Right atrium auricular region (tissue), 2 donors: ENCODE results near the gene UTP14A. TPM values are rescaled to one million over a fixed set of nuclear protein-coding genes. Genes with fewer than 3 reads are reported as not detected.

ENCODE experiments used
- DNase-seq: peaks from one replicate; pipeline ENCODE4 v3.0.0-alpha.2; 2019; ENCODE audit warnings: low spot score
- H3K27ac ChIP-seq, 2 donors: fragments of 200-600 bp; sonication (generic); 1 replicate in 1 of 2; 2 replicates in 1 of 2; pipeline ENCODE4 v1.5.1; 2016 to 2019
- H3K27me3 ChIP-seq, 2 donors: fragments of 200-600 bp; sonication (generic); one replicate each; pipeline versions ENCODE4 v1.5.1 to v1.6.0; 2017 to 2019
- H3K36me3 ChIP-seq: fragments of 200-600 bp; sonication (generic); one replicate; pipeline ENCODE4 v1.5.1; 2016
- H3K4me1 ChIP-seq, 2 donors: fragments of 200-600 bp; sonication (generic); one replicate each; pipeline versions ENCODE4 v1.5.1 to v1.6.0; 2017 to 2019
- H3K4me3 ChIP-seq, 2 donors: fragments of 200-600 bp; sonication (generic); 1 replicate in 1 of 2; 2 replicates in 1 of 2; pipeline ENCODE4 v1.5.1; 2017 to 2019; ENCODE audit warnings: mild to moderate bottlenecking in 1 of 2, moderate library complexity in 1 of 2
- H3K9me3 ChIP-seq, 2 donors: fragments of 200-600 bp; sonication (generic); one replicate each; pipeline ENCODE4 v1.5.1; 2019
- total RNA-seq, 2 donors: library from RNA; depleted of rRNA; stranded (reverse); fragments of >200 nt; gene quantifications; one replicate each; pipeline ENCODE4 v1.1.0, GENCODE V29; 2016
- TF ChIP-seq, protein P1 (sequence below), 2 donors: fragments of 200-600 bp; sonication (generic); IDR thresholded peaks; one replicate each; pipeline ENCODE4 v1.5.1; 2019; ENCODE audit warnings: antibody characterized with exemption in 2 of 2

The UTP14A gene
- total RNA-seq, 2 donors from 2014 or later = 7.6 to 8.3 TPM

DNA sequence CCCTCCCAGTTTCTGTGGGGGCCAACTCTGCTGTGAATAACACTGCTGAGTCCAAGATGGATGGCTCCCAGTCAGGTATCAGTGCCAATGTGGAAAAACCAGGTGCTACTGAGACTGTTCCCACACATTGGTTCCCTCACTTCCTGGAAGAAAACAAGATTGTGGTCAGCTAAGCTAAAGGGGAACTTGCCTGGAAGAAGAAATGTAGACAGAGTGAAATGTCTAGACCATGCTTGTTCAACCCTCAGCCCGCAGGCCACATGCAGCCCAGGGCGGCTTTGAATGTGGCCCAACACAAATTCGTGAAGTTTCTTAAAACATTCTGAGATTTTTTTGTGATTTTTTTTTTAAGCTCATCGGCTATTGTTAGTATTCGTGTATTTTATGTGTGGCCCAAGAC lies 28.6 kb upstream of the UTP14A start:
- Histone ChIP-seq H3K36me3 (no peaks in the 10 kb centered on the region), H3K4me3 (no peak overlapping the region), H3K27me3 (no peaks in the 10 kb centered on the region), H3K27ac (no peak overlapping the region), H3K4me1 (no peaks in the 10 kb centered on the region), H3K9me3 (no peaks in the 10 kb centered on the region)
- no peak for DNase-seq
- TF ChIP-seq, protein P1, sequence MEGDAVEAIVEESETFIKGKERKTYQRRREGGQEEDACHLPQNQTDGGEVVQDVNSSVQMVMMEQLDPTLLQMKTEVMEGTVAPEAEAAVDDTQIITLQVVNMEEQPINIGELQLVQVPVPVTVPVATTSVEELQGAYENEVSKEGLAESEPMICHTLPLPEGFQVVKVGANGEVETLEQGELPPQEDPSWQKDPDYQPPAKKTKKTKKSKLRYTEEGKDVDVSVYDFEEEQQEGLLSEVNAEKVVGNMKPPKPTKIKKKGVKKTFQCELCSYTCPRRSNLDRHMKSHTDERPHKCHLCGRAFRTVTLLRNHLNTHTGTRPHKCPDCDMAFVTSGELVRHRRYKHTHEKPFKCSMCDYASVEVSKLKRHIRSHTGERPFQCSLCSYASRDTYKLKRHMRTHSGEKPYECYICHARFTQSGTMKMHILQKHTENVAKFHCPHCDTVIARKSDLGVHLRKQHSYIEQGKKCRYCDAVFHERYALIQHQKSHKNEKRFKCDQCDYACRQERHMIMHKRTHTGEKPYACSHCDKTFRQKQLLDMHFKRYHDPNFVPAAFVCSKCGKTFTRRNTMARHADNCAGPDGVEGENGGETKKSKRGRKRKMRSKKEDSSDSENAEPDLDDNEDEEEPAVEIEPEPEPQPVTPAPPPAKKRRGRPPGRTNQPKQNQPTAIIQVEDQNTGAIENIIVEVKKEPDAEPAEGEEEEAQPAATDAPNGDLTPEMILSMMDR (IDR thresholded peaks at IDR 0.05) = no peak

DNA sequence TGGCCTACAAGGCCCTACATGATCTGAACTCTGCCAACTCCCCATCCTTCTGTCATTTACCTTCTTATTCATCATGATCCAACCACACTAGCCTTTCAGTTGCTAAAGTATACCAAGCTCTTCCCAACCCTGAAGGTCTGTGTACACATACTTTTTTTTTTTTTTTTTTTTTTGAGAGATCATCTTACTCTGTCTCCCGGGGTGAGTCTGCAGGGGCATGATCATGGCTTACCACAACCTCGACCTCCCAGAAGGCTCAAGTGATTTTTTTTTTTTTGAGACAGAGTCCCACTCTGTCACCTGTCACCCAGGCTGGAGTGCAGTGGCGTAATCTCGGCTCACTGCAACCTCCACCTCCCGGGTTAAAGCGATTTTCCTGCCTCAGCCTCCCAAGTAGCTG lies 5.9 kb upstream of the UTP14A start:
- Histone ChIP-seq H3K9me3 (no peaks in the 10 kb centered on the region), H3K4me3 (no peak overlapping the region), H3K36me3 (no peaks in the 10 kb centered on the region), H3K27me3 (no peaks in the 10 kb centered on the region), H3K27ac (no peak overlapping the region), H3K4me1 (no peaks in the 10 kb centered on the region)
- no peak for DNase-seq
- TF ChIP-seq, protein P1 (IDR thresholded peaks at IDR 0.05) = no peak

DNA sequence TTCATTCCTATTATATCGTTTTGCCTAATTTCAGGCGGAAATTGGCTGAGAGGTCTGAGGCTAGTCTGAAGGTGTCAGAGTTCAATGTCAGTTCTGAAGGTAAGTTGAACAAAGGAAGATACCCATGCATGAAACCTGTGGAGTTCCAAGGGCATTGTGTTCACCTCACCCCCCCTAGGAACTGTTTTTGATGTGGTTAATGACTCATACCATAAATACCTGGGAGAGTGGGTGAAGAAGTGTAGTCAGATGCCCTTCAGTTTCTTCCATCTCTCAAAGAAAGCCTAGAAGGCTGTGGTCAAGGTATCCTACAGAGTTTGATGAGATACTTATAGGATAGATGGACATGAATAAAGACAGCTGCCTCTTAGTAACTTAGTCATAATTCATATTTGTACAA lies 2.7 kb downstream of the UTP14A start:
- DNase-seq = no peak
- H3K36me3 ChIP-seq = peaks cover 24% of the 10 kb centered on the region
- H3K4me1 ChIP-seq = peaks cover 0 to 3% of the 10 kb centered on the region in 2 donors
- H3K4me3 ChIP-seq = no peak overlapping the region
- no peak overlapping the region for H3K27ac ChIP-seq
- H3K27me3 ChIP-seq = no peaks in the 10 kb centered on the region
- TF ChIP-seq, protein P1 (IDR thresholded peaks at IDR 0.05) = no peak
- no peaks in the 10 kb centered on the region for H3K9me3 ChIP-seq

DNA sequence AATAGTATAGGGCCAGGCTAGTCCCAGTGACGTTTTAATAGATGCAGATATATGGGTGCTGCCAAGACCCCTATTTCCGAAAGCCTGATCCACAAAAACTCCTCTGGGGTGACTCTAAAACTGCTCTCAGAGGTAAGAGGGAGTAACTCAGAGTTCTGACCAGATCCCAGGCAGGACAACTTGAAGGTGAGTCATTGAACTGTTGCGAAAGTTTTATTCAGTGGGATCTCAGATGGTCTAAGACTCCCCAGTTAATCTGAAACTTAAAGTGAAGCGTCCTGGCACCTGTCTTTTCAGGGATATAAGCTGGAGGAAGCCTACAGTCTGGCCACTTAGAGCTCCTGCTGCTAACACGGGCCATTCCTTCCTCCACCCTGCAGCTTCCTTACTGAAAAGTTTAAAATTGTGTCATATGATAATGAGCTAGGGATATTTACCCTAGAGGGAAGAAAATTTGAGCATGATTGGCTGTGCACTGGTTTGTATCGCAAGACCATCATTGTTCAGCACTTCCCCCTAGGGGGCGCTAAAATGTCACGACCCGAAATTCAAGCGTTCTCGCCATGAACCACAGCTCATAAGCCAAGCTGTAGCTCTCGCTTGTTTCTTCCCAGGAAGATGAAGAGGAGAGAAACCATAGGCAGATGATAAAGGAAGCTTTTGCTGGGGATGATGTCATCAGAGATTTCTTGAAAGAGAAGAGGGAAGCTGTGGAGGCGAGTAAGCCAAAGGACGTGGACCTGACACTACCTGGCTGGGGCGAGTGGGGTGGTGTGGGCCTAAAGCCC lies 19.5 kb downstream of the UTP14A start:
- Histone ChIP-seq H3K27ac (no peak overlapping the region), H3K9me3 (no peaks in the 10 kb centered on the region), H3K36me3 (peaks cover 14% of the 10 kb centered on the region), H3K4me3 (no peak overlapping the region), H3K27me3 (no peaks in the 10 kb centered on the region), H3K4me1 (no peaks in the 10 kb centered on the region)
- TF ChIP-seq, protein P1 (IDR thresholded peaks at IDR 0.05) = peak; percentile 40 to 72
- peak; percentile 82 for DNase-seq

DNA sequence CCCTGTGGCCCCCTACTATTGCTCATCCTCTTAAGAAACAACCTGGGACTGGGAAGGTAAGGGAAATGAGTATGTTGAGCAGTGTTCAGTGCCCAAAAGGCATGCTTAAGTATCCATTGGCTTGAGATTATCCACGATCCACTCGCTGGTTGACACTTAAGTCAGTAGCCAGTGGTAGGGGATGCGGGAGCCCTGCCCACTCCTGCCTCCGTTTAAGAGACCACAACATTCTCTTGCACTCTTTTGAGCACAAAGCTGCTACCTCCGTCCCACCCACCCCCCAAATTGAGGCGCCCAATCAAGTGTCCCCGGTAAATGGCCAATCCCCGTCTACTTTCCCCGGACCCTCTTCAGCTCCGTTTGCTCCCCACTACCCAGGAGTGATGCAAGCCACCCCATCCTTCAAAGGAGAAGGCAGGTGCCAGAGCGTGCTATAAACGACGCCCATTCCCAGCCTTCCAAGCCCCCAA lies 25.0 kb downstream of the UTP14A start:
- TF ChIP-seq, protein P1 (IDR thresholded peaks at IDR 0.05) = no peak
- no peaks in the 10 kb centered on the region for H3K4me1 ChIP-seq
- no peaks in the 10 kb centered on the region for H3K36me3 ChIP-seq
- peak overlapping the region; percentile 47 to 58 for H3K4me3 ChIP-seq
- H3K27me3 ChIP-seq = no peaks in the 10 kb centered on the region
- no peaks in the 10 kb centered on the region for H3K9me3 ChIP-seq
- no peak for DNase-seq
- H3K27ac ChIP-seq = peak overlapping the region; percentile 87 to 92
